AG10803 (cell line): ENCODE results near the gene SUCO.

Source experiments
- DNase-seq: peaks from one replicate; pipeline ENCODE4 v3.0.0; 2010; ENCODE audit warnings: low read depth
- H3K4me3 ChIP-seq: 2 replicates; pipeline ENCODE4 v1.5.1; 2011; ENCODE audit warnings: mild to moderate bottlenecking, low read length, control low read depth
- CTCF ChIP-seq: conservative IDR thresholded peaks from 2 replicates; pipeline ENCODE4 v1.5.1; 2011; ENCODE audit warnings: mild to moderate bottlenecking, low read length, control low read depth, inconsistent platforms

Gene SUCO

GRCh38 chr1:172599912-172600311 lies 67.0 kb downstream of the SUCO start:
- no peak for DNase-seq
- no peak for TF ChIP-seq CTCF
- no peak overlapping the region for H3K4me3 ChIP-seq

GRCh38 chr1:172600615-172601014 lies 67.7 kb downstream of the SUCO start:
- DNase-seq = no peak
- TF ChIP-seq CTCF = no peak
- no peak overlapping the region for H3K4me3 ChIP-seq

- no peak for TF ChIP-seq CTCF
- H3K4me3 ChIP-seq = no peak overlapping the region
- DNase-seq = no peak
Observed at GRCh38 chr1:172601046-172601630, 68.2 kb downstream of the SUCO start.

GRCh38 chr1:172602706-172603105 lies 69.8 kb downstream of the SUCO start:
- no peak for DNase-seq
- no peak overlapping the region for H3K4me3 ChIP-seq
- TF ChIP-seq CTCF = no peak

GRCh38 chr1:172603816-172604215 lies 70.9 kb downstream of the SUCO start:
- no peak for DNase-seq
- no peak overlapping the region for H3K4me3 ChIP-seq
- no peak for TF ChIP-seq CTCF

- H3K4me3 ChIP-seq = no peak overlapping the region
- TF ChIP-seq CTCF = no peak
- no peak for DNase-seq
Observed at GRCh38 chr1:172605641-172606040, 72.7 kb downstream of the SUCO start.

GRCh38 chr1:172607145-172607544 lies 74.2 kb downstream of the SUCO start:
- no peak for DNase-seq
- no peak overlapping the region for H3K4me3 ChIP-seq
- no peak for TF ChIP-seq CTCF
